ENCODE data around the gene TAPBP.

Gene TAPBP

DNA sequence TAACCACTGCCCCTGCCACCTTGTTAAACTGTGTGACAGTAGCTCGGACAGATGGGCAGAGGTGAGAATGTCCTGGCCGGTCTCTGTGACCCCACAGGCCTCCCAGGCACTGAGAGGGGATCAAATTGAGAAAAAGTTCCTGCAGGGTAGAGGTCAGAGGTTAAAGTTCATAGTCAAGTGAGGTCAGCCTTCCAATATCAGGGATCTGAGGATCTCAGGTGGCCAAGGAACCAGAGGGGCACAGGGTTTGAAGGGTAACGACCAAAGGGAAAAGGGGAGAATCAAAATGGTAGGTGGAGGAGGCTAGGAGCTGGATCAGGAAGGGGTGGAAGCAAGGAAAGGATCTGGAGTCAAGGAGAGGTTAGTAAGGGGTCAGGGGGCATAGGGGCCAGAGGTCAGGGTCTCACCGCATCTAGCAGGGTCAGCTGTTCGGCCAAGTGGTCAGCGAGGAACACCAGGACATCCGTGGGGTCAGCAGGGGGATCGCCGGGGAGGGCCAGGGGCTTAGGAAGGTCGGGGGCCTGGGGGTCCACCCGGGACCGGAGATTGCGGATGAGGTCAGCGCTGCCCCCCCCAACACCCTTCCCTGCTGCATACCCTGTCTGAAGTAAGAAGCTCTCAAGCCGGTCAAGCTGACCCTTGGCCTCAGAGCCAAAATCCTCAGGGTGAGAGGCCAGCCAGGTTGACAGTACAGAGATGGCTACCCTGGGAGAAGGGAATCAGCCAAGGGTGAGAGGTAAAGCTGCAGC is 18.1 kb downstream of the TAPBP start:
- TF ChIP-seq, protein P1, sequence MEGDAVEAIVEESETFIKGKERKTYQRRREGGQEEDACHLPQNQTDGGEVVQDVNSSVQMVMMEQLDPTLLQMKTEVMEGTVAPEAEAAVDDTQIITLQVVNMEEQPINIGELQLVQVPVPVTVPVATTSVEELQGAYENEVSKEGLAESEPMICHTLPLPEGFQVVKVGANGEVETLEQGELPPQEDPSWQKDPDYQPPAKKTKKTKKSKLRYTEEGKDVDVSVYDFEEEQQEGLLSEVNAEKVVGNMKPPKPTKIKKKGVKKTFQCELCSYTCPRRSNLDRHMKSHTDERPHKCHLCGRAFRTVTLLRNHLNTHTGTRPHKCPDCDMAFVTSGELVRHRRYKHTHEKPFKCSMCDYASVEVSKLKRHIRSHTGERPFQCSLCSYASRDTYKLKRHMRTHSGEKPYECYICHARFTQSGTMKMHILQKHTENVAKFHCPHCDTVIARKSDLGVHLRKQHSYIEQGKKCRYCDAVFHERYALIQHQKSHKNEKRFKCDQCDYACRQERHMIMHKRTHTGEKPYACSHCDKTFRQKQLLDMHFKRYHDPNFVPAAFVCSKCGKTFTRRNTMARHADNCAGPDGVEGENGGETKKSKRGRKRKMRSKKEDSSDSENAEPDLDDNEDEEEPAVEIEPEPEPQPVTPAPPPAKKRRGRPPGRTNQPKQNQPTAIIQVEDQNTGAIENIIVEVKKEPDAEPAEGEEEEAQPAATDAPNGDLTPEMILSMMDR (conservative IDR thresholded peaks at IDR 0.05; ENCODE audit: low read length), result no peak
- H3K4me3 ChIP-seq (ENCODE audit: low read length), result no peak overlapping the region
- no peak for DNase-seq (ENCODE audit: low read depth)

DNA sequence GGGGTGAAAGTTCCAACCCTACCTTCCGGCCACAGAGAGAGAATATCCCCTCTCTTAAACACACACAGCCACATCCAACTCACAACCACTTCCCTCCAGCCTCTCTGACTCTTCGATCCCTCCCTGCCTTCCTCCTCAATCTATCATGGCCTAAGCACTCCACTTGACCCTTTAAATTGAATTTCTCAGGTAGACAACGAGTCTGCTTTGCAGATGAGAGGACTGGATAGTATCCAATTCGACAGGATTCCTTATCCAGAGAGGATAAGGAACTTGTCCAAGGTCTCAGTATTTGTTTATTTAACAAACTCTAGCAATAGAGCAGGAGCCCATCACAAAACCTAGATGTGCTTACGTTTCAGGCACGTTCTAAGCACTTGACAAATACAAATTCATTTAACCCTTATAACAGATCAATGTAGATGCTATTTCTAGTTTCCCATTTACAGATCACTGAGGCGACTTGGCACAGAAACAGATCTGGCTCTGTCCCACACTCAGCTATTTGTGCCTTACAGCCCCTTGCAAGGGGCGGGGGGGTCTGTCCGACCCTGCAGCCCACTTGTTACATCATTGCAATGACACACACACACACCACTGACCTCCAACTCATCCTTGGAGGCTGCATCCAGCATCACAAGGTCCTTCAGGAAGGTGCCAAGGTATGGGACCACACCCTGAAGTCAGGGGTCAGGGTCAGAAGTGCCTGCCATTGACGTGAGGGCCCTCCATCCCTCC is 19.6 kb downstream of the TAPBP start:
- TF ChIP-seq, protein P1 (conservative IDR thresholded peaks at IDR 0.05; ENCODE audit: low read length), result no peak
- no peak for DNase-seq (ENCODE audit: low read depth)
- no peak overlapping the region for H3K4me3 ChIP-seq (ENCODE audit: low read length)

DNA sequence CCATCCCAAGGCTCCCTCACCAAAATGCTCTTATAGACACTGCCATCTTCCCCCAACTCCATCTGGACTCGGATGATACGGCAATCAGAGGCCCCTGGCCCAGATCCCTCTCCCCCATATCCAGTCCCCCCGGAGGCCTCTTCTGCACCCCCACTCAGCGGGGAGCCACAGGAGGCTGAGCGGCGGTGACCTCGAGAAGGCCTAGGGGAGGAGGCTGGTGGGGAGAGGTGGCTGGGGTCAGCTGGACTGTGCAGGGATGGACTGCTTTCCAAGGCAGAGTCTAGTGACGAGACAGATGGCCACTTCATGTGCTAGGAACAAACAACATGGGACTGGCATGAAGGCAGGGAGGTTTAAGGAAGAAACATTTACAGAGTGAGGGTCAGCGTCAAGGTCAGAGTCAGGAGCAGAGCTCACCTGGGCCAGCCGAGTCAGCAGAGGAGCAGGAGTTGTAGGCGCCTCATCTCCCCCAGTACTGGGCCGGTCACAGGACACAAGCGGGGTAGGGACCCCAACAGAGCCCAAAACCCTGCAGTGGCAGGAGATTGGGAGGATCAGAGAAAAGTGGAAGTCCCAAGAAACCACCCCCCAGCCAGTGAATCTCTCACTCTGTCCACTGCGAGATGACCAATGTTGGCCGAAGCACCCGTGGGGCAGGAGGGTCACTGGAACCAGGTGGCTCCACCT is 20.7 kb downstream of the TAPBP start:
- no peak for DNase-seq (ENCODE audit: low read depth)
- no peak overlapping the region for H3K4me3 ChIP-seq (ENCODE audit: low read length)
- TF ChIP-seq, protein P1 (conservative IDR thresholded peaks at IDR 0.05; ENCODE audit: low read length), result no peak

DNA sequence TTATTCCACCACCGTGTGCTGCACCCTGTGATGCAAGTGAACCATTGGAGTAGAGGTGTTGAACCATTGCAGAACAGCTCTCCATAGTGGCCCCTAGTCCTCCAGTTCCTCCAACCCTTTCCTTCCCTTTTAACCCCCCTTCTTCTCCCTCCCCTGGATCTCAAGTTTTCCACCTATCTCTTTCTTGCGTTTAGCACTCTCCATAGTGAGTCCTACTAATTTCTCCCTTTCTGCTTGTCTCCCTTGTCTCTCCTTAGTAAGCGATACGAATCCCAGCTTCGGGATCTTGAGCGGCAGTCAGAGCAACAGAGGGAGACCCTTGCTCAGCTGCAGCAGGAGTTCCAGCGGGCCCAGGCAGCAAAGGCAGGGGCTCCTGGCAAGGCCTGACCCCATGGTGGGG is 23.4 kb downstream of the TAPBP start:
- TF ChIP-seq, protein P1 (conservative IDR thresholded peaks at IDR 0.05; ENCODE audit: low read length), result no peak
- peak overlapping the region; percentile 96 for H3K4me3 ChIP-seq (ENCODE audit: low read length)
- DNase-seq (ENCODE audit: low read depth), result no peak

DNA sequence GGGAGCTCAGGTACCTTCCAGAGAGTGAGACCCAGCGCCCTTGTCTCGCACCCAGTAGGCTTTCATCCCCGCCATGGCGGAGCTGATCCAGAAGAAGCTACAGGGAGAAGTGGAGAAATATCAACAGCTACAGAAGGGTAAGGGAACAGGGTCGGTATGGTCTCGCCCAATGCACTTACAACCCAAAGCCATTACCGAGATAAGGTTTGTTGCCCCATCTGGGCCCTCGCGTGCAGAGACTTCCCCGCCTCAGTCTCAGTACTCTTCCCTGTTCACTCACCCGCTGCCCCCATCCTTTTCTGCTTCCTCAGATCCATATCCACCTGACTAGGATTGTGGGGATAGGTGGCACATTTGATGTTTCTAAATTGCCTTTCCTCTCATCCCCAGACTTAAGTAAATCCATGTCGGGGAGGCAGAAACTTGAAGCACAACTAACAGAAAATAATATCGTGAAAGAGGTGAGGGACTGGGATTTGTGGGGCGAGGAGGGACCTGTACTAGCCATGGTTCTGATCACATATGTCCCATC is 24.0 kb downstream of the TAPBP start:
- TF ChIP-seq, protein P1 (conservative IDR thresholded peaks at IDR 0.05; ENCODE audit: low read length), result no peak
- DNase-seq (ENCODE audit: low read depth), result no peak
- H3K4me3 ChIP-seq (ENCODE audit: low read length), result peak overlapping the region; percentile 96

DNA sequence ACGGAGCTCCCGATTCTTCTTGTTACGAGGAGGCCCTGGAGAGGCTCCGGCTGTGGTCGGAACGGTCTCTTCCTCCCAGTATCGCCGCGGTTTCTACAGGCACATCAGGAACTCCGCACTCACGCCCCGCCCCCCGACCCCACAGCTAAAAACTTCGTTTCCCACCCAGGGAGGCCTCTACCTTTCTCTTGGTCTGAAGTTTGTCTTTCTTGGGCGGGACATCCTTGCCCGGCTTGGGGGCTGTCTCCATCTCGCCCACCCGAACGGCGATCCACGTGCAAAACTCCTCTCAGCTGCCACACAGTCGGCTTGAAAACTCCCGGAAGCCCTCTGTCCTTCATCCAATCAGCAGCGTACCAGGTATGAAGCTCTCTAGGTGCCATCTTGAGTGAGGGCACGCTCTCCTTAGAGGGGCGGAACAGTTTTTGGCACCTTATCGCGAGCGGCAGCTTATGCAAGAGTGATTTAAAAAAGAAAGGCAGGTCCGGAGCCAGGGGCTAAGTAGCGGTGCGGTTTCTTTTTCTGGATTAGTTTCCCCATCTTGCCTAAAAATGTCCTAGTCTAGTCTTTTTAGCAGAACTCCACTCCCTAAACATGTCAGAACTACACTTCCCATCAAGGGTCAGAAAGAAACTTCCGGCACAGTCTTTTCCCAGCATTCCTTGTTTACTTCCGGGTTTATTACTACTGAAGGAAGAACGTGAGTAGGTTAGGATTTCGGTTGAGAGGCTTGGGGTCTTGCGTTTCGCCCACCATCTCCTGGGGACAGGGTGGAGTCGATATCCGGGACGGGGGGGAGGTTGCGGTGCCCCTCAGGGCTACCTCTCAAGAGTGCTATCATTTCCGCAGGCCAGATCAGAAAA is 24.7 kb downstream of the TAPBP start, which contains the start of the genes PFDN6 and WDR46:
Gene PFDN6 (plus strand): TSS at position 681 of the 863 bp plus-strand sequence. CDS start 256 bp downstream, outside the sequence.
Gene WDR46 (minus strand): TSS at position 319 of the 863 bp plus-strand sequence. CDS start 69 bp downstream, at position 250.
- TF ChIP-seq, protein P1 (conservative IDR thresholded peaks at IDR 0.05; ENCODE audit: low read length), result no peak
- peak within 1 kb of the TSS; percentile 96 for H3K4me3 ChIP-seq (ENCODE audit: low read length)
- DNase-seq (ENCODE audit: low read depth), result peak; percentile 88
